NT2/D1 (cell line): Measurements from ENCODE around the gene CPB2.

Source experiments
- SUZ12 ChIP-seq: IDR thresholded peaks from 2 replicates; pipeline ENCODE4 v1.6.1; 2011; ENCODE audit not compliant: insufficient read length, insufficient read depth; ENCODE audit errors: extremely low read depth
- ZNF274 ChIP-seq: IDR thresholded peaks from 2 replicates; pipeline ENCODE4 v1.6.1; 2011; ENCODE audit warnings: mild to moderate bottlenecking, low read depth, low read length

DNA sequence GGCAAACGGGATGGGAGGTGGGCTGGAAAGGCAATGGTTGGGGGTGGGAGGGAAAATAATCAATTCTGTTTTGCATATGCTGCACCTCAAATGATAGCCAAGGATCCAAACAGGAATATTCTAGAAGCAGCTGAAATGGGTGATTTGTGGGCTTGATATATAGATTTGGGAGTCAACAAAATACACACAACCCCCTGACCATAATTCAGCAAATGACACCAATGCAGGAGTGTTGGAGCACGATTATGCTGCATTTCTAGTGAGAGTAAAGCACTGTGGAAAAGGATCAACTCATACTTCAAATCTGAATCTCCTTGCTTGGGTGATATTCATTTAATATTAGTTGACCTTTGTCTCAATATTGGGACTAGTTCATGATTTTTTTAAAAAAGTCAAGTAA lies 41.1 kb upstream of the CPB2 start:
- TF ChIP-seq SUZ12: no peak
- no peak for TF ChIP-seq ZNF274
